ENCODE measurements around the gene DNAJB5. TPM values are rescaled to one million over a fixed set of nuclear protein-coding genes. Genes with fewer than 3 reads are reported as not detected.
A peak's percentile ranks its signal among the peaks of the same experiment; 100 is the strongest.

Gene DNAJB5
- total and polyA plus RNA-seq, 11 donors, result 33.6 to 166 (median 88.5) TPM

DNA sequence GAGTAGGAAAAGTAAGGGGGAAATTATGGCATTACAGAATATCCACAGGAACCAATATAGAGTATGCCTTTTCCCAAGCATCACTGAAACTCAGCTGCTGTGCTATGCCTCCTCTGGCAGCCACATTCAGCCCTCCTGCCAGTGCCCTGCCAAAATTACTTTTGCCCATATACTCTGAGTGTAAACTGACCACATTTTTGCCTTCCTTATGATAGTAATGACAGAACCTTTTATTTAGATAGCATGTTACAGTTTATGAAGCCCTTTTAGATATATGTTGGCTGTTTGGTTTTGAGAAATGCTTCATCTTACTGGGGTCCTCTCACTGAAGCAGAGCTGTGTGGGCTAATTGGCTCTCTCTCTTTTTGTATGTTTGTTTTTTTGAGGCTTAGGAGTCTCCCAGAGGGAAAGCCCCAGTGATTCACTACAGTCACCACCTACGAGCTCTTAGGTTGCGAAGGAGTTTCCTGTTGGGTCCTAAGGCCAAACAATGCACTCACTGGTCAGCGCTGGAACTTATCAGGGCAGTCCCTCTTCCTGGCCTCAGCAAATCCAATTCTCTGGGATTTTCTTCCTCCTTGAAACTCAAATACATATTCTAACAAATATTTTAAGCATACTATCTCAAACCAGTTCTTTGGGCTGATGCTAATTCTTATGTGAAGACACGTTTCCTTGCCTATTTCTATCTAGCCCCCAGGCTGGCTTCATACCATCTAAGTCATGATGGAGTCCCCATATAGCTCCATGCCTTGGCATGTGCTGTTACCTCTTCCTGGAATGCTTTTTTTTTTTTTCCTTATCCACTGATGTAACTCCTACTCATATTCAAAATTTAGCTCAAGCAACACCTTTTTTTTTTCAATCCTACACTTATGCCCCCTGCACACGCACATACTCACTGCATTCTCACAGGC lies 27.7 kb upstream of the DNAJB5 start:
- WGBS, 4 donors, result 31 to 56% (median 53%) methylated on average over 5 of the region's 5 CpGs
- TF ChIP-seq, protein P1, sequence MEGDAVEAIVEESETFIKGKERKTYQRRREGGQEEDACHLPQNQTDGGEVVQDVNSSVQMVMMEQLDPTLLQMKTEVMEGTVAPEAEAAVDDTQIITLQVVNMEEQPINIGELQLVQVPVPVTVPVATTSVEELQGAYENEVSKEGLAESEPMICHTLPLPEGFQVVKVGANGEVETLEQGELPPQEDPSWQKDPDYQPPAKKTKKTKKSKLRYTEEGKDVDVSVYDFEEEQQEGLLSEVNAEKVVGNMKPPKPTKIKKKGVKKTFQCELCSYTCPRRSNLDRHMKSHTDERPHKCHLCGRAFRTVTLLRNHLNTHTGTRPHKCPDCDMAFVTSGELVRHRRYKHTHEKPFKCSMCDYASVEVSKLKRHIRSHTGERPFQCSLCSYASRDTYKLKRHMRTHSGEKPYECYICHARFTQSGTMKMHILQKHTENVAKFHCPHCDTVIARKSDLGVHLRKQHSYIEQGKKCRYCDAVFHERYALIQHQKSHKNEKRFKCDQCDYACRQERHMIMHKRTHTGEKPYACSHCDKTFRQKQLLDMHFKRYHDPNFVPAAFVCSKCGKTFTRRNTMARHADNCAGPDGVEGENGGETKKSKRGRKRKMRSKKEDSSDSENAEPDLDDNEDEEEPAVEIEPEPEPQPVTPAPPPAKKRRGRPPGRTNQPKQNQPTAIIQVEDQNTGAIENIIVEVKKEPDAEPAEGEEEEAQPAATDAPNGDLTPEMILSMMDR (IDR thresholded peaks at IDR 0.05), result no peak
- no peak for TF ChIP-seq POLR2A (IDR thresholded peaks at IDR 0.05)
- Histone ChIP-seq H3K27ac (no peak overlapping the region), H3K9me3 (no peaks in the 10 kb centered on the region), H3K4me1 (peaks cover 0 to 14% (median 4%) of the 10 kb centered on the region in 12 donors), H3K36me3 (no peaks in the 10 kb centered on the region), H3K4me3 (no peak overlapping the region), H3K27me3 (peaks cover 0 to 43% (median 19%) of the 10 kb centered on the region in 9 donors)
- DNase-seq, result no peak
- intact Hi-C loops (cut with DNase I), result no loop called here
- ATAC-seq, result peak in 3 of 4 donors; percentile 75 to 85 (median 77)

DNA sequence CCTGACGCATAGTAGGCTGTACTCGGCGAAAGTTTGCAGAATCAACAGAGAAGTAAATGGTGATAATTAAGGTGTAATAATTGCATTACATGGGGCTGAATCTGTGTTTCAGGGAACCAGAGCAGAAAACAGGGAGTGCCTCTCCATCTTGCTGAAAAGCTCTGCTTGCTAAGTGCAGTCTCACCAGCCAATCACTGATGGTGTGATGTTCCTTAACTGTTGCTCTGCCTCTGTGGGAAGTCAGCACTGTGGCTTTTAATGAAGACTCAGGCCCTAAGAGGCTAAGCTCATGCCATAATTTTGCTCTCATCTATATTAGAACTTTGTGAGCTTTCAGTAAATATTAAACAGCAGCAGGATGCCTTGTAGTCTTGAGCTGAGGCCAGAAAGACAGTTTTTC lies 27.0 kb upstream of the DNAJB5 start:
- Histone ChIP-seq H3K36me3 (no peaks in the 10 kb centered on the region), H3K4me3 (no peak overlapping the region), H3K27ac (no peak overlapping the region), H3K27me3 (peaks cover 0 to 39% (median 13%) of the 10 kb centered on the region in 9 donors), H3K9me3 (no peaks in the 10 kb centered on the region), H3K4me1 (peaks cover 0 to 12% (median 4%) of the 10 kb centered on the region in 12 donors)
- DNase-seq, result no peak
- WGBS, 4 donors, result 83 to 93% (median 86%) methylated on average over 3 of the region's 3 CpGs
- intact Hi-C loops (cut with DNase I), result no loop called here
- TF ChIP-seq, protein P1 (IDR thresholded peaks at IDR 0.05), result no peak
- TF ChIP-seq POLR2A (IDR thresholded peaks at IDR 0.05), result no peak
- ATAC-seq, result no peak

DNA sequence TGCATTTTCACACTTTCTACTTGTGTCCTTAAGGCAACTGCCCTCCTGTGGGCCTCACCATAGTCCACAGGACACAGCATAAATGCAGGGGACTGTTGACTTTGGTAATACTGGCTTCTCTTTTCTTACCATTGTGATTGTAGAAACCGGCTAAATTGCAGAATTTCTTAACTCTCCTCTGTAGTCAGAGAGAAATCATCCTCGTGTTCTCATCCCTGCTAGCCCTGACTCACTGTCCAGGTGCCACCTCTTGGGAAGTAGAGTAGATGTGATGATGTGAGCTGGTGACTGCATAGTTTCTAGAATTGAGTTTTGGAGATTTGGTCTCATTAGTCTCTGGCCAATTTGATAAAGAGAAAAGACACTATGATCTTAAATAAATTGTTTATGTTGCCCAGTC lies 26.0 kb upstream of the DNAJB5 start:
- Histone ChIP-seq H3K27ac (no peak overlapping the region), H3K9me3 (no peaks in the 10 kb centered on the region), H3K36me3 (no peaks in the 10 kb centered on the region), H3K27me3 (peaks cover 0 to 32% (median 7%) of the 10 kb centered on the region in 9 donors), H3K4me1 (peaks cover 0 to 9% (median under 1%) of the 10 kb centered on the region in 12 donors), H3K4me3 (no peak overlapping the region)
- intact Hi-C loops (cut with DNase I), result no loop called here
- TF ChIP-seq POLR2A (IDR thresholded peaks at IDR 0.05), result no peak
- TF ChIP-seq, protein P1 (IDR thresholded peaks at IDR 0.05), result no peak
- no peak for ATAC-seq
- no peak for DNase-seq
- WGBS, 4 donors, result 76 to 93% (median 87%) methylated on average over 2 of the region's 2 CpGs

DNA sequence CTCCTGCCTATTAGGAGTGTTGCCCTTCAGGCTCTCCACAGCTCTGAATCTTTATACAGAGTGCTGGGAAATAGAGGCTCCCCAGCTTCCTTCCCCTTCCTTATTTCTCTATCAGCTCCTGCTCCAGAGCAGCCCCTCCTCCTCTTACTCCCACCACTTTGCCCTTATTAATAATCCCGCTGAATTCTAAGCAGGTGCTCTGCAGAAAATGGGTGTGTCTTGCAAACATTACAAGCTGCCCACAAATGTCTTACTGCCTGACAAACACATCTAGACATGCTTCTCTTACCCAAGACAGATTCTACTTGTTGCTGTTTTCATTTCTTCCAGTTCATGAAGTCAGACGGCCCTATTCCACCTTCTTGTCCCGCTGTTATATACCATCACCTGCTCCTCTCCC lies 25.1 kb upstream of the DNAJB5 start:
- no peaks in the 10 kb centered on the region for H3K9me3 ChIP-seq
- H3K36me3 ChIP-seq, result no peaks in the 10 kb centered on the region
- H3K27me3 ChIP-seq, result peaks cover 0 to 23% (median 2%) of the 10 kb centered on the region in 9 donors
- 79 to 88% (median 84%) methylated on average over 3 of the region's 3 CpGs for WGBS, 4 donors
- DNase-seq (no peak), ATAC-seq (no peak)
- TF ChIP-seq, protein P1 (IDR thresholded peaks at IDR 0.05), result no peak
- TF ChIP-seq POLR2A (IDR thresholded peaks at IDR 0.05), result no peak
- intact Hi-C loops (cut with DNase I), result no loop called here
- H3K4me1 ChIP-seq, result peaks cover 0 to 9% (median 0%) of the 10 kb centered on the region in 12 donors
- H3K4me3 ChIP-seq, result no peak overlapping the region
- H3K27ac ChIP-seq, result no peak overlapping the region

All from heart left ventricle (tissue), 16 donors.